ENCODE data around the gene ERBB4.
"Not testable (repeated sequence)": the region's sequence is repeated elsewhere in the genome, so short reads cannot be mapped to it uniquely, and the experiment has no call there.

ERBB4 gene

GRCh38 chr2:211741966-211742365 is 796.6 kb downstream of the ERBB4 start:
- TF ChIP-seq CTCF (conservative IDR thresholded peaks at IDR 0.05; ENCODE audit: control insufficient read depth, insufficient read depth, low read depth, low read length), result no peak
- H3K4me3 ChIP-seq (ENCODE audit: control insufficient read depth, low read depth, low read length), result no peak overlapping the region
- no peak for DNase-seq (ENCODE audit: low read depth)

- TF ChIP-seq CTCF (conservative IDR thresholded peaks at IDR 0.05; ENCODE audit: control insufficient read depth, insufficient read depth, low read depth, low read length), result no peak
- DNase-seq (ENCODE audit: low read depth), result no peak
- no peak overlapping the region for H3K4me3 ChIP-seq (ENCODE audit: control insufficient read depth, low read depth, low read length)
Observed at GRCh38 chr2:211737282-211737681, 801.3 kb downstream of the ERBB4 start.

GRCh38 chr2:211730215-211730614 is 808.4 kb downstream of the ERBB4 start:
- no peak for TF ChIP-seq CTCF (conservative IDR thresholded peaks at IDR 0.05; ENCODE audit: control insufficient read depth, insufficient read depth, low read depth, low read length)

GRCh38 chr2:211729433-211729832 is 809.2 kb downstream of the ERBB4 start:
- no peak overlapping the region for H3K4me3 ChIP-seq (ENCODE audit: control insufficient read depth, low read depth, low read length)
- TF ChIP-seq CTCF (conservative IDR thresholded peaks at IDR 0.05; ENCODE audit: control insufficient read depth, insufficient read depth, low read depth, low read length), result no peak
- no peak for DNase-seq (ENCODE audit: low read depth)

More at GRCh38 chr2:211730215-211730614, 808.4 kb downstream of the ERBB4 start:
- no peak for DNase-seq (ENCODE audit: low read depth)
- no peak overlapping the region for H3K4me3 ChIP-seq (ENCODE audit: control insufficient read depth, low read depth, low read length)

GRCh38 chr2:211724933-211725332 is 813.7 kb downstream of the ERBB4 start:
- no peak for TF ChIP-seq CTCF (conservative IDR thresholded peaks at IDR 0.05; ENCODE audit: control insufficient read depth, insufficient read depth, low read depth, low read length)
- DNase-seq (ENCODE audit: low read depth), result no peak
- H3K4me3 ChIP-seq (ENCODE audit: control insufficient read depth, low read depth, low read length), result no peak overlapping the region

- TF ChIP-seq CTCF (conservative IDR thresholded peaks at IDR 0.05; ENCODE audit: control insufficient read depth, insufficient read depth, low read depth, low read length), result no peak
- no peak for DNase-seq (ENCODE audit: low read depth)
- no peak overlapping the region for H3K4me3 ChIP-seq (ENCODE audit: control insufficient read depth, low read depth, low read length)
Observed at GRCh38 chr2:211723398-211723797, 815.2 kb downstream of the ERBB4 start.

GRCh38 chr2:211722928-211723327 is 815.7 kb downstream of the ERBB4 start:
- DNase-seq (ENCODE audit: low read depth), result no peak
- TF ChIP-seq CTCF (conservative IDR thresholded peaks at IDR 0.05; ENCODE audit: control insufficient read depth, insufficient read depth, low read depth, low read length), result no peak
- H3K4me3 ChIP-seq (ENCODE audit: control insufficient read depth, low read depth, low read length), result no peak overlapping the region

- not testable (repeated sequence) for H3K4me3 ChIP-seq (ENCODE audit: control insufficient read depth, low read depth, low read length); DNase-seq (ENCODE audit: low read depth)
Observed at GRCh38 chr2:211721874-211722273, 816.7 kb downstream of the ERBB4 start.
